HG02852 (cell line): ENCODE data around the gene NTS.
A peak's percentile ranks its signal among the peaks of the same experiment; 100 is the strongest.

Experiments
- ATAC-seq: cut with Tn5 transposase; IDR thresholded peaks from one replicate; pipeline ENCODE4 v1.9.1; 2021; ENCODE audit warnings: mild to moderate bottlenecking, moderate library complexity; ENCODE audit not compliant: unreplicated experiment

The NTS gene, protein sequence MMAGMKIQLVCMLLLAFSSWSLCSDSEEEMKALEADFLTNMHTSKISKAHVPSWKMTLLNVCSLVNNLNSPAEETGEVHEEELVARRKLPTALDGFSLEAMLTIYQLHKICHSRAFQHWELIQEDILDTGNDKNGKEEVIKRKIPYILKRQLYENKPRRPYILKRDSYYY

GRCh38 chr12:85874031-85874461 lies at the start of gene NTS:
Gene NTS (plus strand): TSS chr12:85874295. CDS start chr12:85874404, 109 bp downstream.
- ATAC-seq, result peak; percentile 72

- no peak for ATAC-seq
Measured at GRCh38 chr12:85825746-85826145, 48.3 kb upstream of the NTS start.

- ATAC-seq, result no peak
Measured at GRCh38 chr12:85828576-85828975, 45.5 kb upstream of the NTS start.

DNA sequence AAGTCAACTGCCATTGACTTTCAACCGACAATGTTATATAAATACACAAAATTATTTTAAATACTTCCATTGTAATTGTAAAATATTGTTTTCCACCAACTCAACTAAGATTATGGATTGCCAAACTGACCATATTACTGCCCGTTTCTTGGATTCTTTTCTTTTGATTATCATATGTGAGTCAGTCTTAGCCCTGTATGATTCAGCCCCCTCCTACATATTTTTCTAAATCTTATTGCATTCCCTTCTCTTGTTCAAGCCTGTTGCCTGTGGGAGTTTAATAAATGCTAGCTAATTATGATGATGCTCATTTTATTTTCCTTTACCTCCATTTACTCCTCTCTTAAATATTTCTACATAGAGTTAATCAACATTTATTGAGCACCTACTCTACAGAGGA lies 44.7 kb upstream of the NTS start:
- ATAC-seq, result no peak

- ATAC-seq, result no peak
Measured at GRCh38 chr12:85831327-85831990, 42.6 kb upstream of the NTS start.

- ATAC-seq, result no peak
Measured at GRCh38 chr12:85833579-85833978, 40.5 kb upstream of the NTS start.

GRCh38 chr12:85834378-85834777 lies 39.7 kb upstream of the NTS start:
- no peak for ATAC-seq

DNA sequence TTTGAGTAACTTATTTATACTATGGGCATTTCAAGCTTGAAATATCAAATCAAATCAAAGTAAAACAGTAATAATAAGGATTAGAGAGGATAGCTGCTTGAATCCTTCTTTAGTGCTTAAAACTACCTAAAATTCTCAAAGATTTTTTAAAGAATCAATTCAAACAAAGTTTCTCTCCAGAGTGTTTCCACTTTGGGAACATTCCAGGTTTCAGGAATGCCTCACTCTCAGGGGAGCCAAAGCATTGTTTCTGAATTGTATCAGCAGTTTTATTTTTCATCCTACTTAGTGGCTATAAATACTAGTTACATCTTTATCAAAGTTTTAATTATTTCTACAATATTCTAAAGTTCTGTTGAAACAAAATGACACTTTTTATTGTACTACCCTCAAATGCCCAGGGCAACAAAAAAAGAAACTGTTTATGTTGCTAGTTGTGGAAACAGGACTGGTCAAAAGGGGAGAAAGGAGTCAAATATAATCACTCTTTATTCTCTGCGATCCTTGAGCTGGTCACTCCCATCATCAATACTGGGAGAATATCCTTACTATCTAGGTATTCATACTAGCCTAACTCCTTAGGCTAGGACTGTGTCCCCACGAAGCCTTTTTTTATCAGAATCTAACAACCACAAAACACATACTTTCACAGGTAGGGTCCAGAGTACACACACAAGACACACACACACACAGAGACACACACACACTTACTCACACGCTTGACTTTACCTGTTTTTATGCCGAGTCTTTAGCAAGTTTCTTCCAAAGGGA lies 38.5 kb upstream of the NTS start:
- ATAC-seq, result no peak

DNA sequence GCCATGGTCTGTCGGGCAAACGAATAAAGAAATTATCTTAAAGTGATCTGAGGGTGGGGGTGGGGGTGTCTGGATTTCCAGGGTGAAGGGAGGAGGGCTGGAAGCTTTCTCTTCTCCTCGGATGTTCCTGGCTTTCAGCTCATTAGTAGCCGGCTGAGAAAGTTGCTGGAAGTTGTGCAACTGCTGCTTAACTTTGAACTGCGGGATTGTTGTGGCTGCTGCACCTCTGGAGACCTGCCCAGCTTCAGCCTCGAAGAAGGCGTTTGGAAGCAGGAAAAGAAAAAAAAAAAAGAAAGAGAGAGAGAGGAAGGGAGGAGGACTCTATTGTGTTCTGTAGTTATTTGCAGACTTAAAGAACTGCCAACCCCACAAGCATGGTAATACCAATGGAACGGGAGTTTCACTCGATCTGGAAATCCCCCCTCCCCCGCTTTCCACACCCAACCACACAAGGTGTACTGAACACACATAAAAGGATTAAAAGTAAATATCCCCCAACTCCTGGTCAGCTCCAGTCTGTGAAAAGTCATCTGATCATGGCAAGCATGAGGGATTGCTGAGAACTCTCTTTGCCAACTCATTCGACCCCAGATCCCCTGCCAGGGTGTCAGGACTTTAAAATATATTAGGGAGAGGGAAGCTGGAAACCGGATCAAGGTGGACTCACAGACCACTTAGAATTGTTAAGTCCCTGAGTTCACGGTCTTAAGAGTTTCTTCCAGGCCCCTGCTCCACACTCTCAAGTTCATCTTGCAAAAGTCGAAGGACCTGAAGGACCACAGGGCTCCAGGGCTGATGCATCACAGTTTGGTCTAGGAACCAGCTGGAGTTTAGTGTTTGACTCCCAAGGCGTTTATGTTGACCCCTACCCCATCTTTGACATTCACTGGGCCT lies 37.7 kb upstream of the NTS start, which contains the start of gene RASSF9:
TSS of gene RASSF9 (minus strand) at position 213 of the 894 bp plus-strand sequence. CDS start at position 5, 208 bp downstream.
- no peak for ATAC-seq

GRCh38 chr12:85843606-85844310 lies 30.3 kb upstream of the NTS start:
- ATAC-seq, result no peak

DNA sequence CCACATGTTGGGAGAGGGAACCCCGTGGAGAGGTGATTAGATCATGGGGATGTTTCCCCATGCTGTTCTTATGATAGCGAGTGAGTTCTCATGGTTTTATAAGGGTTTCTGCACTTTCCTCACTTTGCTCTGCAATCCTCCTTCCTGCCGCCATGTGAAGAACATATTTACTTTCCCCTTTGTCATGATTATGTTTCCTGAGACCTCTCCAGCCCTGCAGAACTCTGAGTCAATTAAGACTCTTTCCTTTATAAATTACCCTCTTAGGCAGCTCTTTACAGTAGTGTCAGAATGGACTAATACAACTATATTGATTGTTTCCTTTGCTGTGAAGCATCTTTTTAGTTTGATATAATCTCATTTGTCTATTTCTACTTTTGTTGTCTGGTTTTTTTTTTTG lies 24.8 kb upstream of the NTS start:
- no peak for ATAC-seq

DNA sequence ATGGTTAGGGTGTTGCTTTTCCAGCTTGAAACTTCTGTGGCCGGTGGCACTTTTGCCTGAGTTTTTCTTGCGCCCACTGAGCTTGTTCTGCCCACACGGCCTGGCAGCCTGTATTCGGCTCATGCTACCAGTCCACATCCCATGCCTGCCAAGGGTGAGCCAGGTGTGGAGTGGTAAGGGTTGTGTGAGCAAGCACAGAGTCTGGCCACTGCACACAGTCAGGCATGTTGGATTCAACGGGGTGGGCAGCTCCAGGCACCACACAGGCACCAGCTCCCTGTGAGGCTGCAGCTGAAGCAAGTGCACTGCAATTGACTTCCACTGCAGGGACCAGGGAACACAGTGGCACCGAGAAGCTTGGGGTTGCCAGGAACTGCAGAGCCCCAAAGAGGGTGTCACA lies 18.8 kb upstream of the NTS start:
- no peak for ATAC-seq

DNA sequence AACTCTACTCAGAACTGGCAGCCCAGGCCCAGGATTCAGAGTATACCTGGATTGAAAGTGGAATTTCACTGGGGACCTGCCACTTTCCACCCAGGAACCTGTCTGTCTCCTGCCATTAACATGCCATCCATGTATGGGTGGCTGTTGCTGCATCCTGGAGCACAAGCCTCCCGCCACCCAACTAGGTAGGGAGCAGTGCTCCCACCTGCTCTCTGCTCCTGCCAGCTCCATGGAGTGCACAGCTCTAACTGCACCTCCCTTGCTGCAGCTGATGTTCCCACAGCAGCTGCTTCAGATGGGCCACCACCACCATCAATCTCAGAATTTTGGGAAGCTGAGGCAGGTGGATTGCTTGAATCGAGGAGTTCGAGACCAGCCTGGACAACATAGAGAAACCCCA lies 17.1 kb upstream of the NTS start:
- ATAC-seq, result no peak

DNA sequence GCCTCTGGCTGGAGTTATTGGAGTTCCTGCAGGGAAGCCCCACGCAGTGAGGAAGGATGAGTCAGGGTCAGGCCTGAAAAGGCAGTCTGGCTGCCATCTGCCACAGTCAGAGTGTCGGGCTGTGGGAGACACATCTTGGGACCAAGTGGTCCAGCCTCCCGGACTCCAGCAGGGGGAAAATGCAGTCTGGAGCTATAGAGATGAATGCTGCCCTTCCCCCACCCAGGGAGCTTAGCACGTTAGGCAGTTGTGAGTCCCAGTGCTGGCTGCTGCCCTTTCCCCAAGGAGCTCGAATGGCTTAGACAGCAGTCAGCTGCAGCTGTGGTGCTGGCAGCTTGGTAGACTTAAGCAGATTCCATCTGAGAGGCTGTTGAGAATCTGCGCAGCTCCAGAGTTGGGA lies 8.2 kb upstream of the NTS start:
- ATAC-seq, result no peak

DNA sequence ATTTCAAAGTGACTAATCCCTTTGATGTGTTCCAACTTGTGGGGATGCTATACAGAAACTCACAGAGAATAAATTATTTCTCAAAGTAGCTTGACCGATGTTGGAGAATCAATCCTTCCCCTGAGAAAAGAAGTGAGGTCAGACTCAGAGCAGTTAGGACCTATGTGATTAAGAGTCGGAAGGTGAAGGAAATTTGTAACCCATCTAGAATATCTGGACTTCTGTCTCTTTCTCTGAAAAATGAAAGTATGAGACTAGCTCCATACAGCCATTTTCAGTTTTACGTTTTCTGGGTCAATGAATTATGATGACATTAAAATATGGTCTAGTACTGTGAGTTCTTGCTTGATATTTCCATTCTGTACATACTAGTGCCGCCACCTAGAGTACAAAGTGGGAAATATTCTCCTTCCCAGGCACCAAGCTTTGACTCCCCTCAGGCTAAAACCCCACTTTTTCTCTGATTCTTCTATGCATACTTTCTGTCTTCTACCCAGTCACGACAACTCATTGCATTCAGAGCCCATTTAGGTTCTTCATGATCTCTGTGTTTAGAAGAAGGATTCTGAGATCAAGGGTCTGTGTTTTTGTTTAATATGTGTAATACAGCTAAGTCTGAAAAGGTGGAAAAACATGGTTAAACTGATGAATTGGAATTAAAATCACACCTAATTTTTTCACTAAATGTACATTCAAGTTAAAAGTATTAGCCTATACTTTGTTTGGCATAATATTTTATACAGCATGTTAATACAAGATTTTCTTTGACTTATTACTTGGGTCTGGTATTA lies 6.9 kb upstream of the NTS start:
- peak; percentile 95 for ATAC-seq

GRCh38 chr12:85872497-85873091 lies 1.5 kb upstream of the NTS start:
- ATAC-seq, result peak; percentile 84

GRCh38 chr12:85877459-85877858 lies 3.4 kb downstream of the NTS start:
- ATAC-seq, result no peak

DNA sequence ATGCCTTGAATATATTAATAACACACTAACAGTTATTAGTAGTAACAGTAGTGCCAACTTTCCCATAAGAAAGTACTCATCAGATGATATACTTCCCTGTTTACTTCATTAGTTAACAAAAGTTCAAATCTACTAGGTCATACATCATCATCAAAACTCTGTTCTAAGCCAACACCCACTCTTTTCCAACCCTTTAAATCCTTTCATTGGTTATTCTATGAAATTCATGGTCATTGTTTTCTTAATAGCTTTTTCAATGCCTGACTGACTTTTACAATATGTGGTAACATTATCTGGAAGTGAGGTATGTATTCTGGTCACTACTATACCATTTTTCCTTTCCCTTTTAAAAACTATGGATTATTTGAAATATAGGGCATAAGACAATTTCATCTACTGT lies 9.7 kb downstream of the NTS start:
- ATAC-seq, result no peak

GRCh38 chr12:85894653-85895052 lies 20.6 kb downstream of the NTS start:
- no peak for ATAC-seq
